A673 (cell line): ENCODE results near the gene CPLX3. TPM values are rescaled to one million over a fixed set of nuclear protein-coding genes. Genes with fewer than 3 reads are reported as not detected.

ENCODE experiments used
- BruUV-seq: library from RNA; stranded (reverse); fragments of 400-500 nt; replicated peaks from 2 replicates; lab custom pipeline; 2021; lab: Mats Ljungman, UMichigan
- CTCF ChIA-PET: fragments of 300-600 bp; sonication (Branson Sonifier 250); formaldehyde crosslinking; loops from one replicate; lab custom pipeline; 2022; ENCODE audit warnings: antibody characterized with exemption; lab: Charles Lee
- POLR2A ChIA-PET: fragments of 300-600 bp; sonication (Branson Sonifier 250); formaldehyde crosslinking; loops from one replicate; lab custom pipeline; 2022; ENCODE audit warnings: antibody characterized with exemption; ENCODE audit not compliant: low non-redundant PET; lab: Charles Lee
- DNase-seq: peaks from one replicate; pipeline ENCODE4 v3.0.0-alpha.2; 2015; ENCODE audit warnings: low spot score
- H3K27ac ChIP-seq: fragments of 200-600 bp; sonication (generic); 2 replicates; pipeline ENCODE4 v1.5.1; 2016; ENCODE audit warnings: mixed run types, low read depth, mild to moderate bottlenecking, mixed read lengths, antibody characterized with exemption, low read length; ENCODE audit not compliant: poor library complexity, severe bottlenecking
- H3K27me3 ChIP-seq: fragments of 200-600 bp; sonication (generic); replicated peaks from 2 replicates; pipeline ENCODE4 v1.6.1; 2017; ENCODE audit warnings: mixed run types, low read depth, mild to moderate bottlenecking, mixed read lengths, antibody characterized with exemption, low read length; ENCODE audit not compliant: insufficient read depth, poor library complexity
- H3K36me3 ChIP-seq: fragments of 200-600 bp; sonication (generic); 2 replicates; pipeline ENCODE4 v1.6.1; 2016; ENCODE audit warnings: mixed run types, mild to moderate bottlenecking, mixed read lengths, antibody characterized with exemption, low read length; ENCODE audit not compliant: insufficient read depth, poor library complexity, severe bottlenecking
- H3K4me1 ChIP-seq: fragments of 200-600 bp; sonication (generic); 2 replicates; pipeline ENCODE4 v1.6.1; 2017; ENCODE audit warnings: mixed run types, mild to moderate bottlenecking, mixed read lengths, antibody characterized with exemption, low read length; ENCODE audit not compliant: insufficient read depth, poor library complexity, severe bottlenecking
- H3K4me3 ChIP-seq: fragments of 200-600 bp; sonication (generic); 2 replicates; pipeline ENCODE4 v1.5.1; 2016; ENCODE audit warnings: low read depth, mixed run types, mild to moderate bottlenecking, mixed read lengths, low read length; ENCODE audit not compliant: poor library complexity, severe bottlenecking
- H3K9me3 ChIP-seq: fragments of 200-600 bp; sonication (generic); 2 replicates; pipeline ENCODE4 v1.6.1; 2016; ENCODE audit warnings: mixed run types, low read depth, mild to moderate bottlenecking, mixed read lengths, antibody characterized with exemption, low read length; ENCODE audit not compliant: poor library complexity, severe bottlenecking
- CTCF ChIP-seq: fragments of 300-800, 200-600 bp; sonication (generic); conservative IDR thresholded peaks from 2 replicates; pipeline ENCODE4 v1.5.1; 2017; ENCODE audit warnings: low read depth, mild to moderate bottlenecking, antibody characterized with exemption, low read length, moderate library complexity, mixed read lengths
- EZH2 ChIP-seq: fragments of 200-600 bp; sonication (generic); IDR thresholded peaks from 2 replicates; pipeline ENCODE4 v1.6.1; 2017; ENCODE audit warnings: borderline replicate concordance, low read depth, mild to moderate bottlenecking, mixed read lengths, antibody characterized with exemption, low read length; ENCODE audit not compliant: poor library complexity, severe bottlenecking
- intact Hi-C: fragments of 100-400 bp; cut with micrococcal nuclease; formaldehyde crosslinking; loops from one replicate; pipeline ENCODE4 v1.10.0; 2022; ENCODE audit not compliant: unreplicated experiment
- total RNA-seq: library from RNA; stranded (reverse); gene quantifications from 2 replicates; pipeline ENCODE4 v1.2.3, GENCODE V29; 2021

Gene CPLX3
- total RNA-seq, 1 experiment from 2014 or later: 0.17 TPM

- BruUV-seq: no TSS peak
- no peak overlapping the region for H3K4me3 ChIP-seq
- H3K27ac ChIP-seq: no peak overlapping the region
- no peaks in the 10 kb centered on the region for H3K4me1 ChIP-seq
- H3K36me3 ChIP-seq: no peaks in the 10 kb centered on the region
- ChIA-PET CTCF (no interaction called here), POLR2A (no interaction called here)
- H3K27me3 ChIP-seq: no peaks in the 10 kb centered on the region
- no peaks in the 10 kb centered on the region for H3K9me3 ChIP-seq
- intact Hi-C loops: no loop called here
- DNase-seq: no peak
- no peak for TF ChIP-seq EZH2
Measured at GRCh38 chr15:74820056-74820455, 6.4 kb upstream of the CPLX3 start.

GRCh38 chr15:74821091-74821789 lies 5.2 kb upstream of the CPLX3 start:
- H3K27me3 ChIP-seq: no peaks in the 10 kb centered on the region
- intact Hi-C loops: no loop called here
- BruUV-seq: no TSS peak
- no peak overlapping the region for H3K4me3 ChIP-seq
- TF ChIP-seq EZH2 (no peak), CTCF (no peak)
- H3K4me1 ChIP-seq: no peaks in the 10 kb centered on the region
- H3K27ac ChIP-seq: no peak overlapping the region
- H3K9me3 ChIP-seq: no peaks in the 10 kb centered on the region
- H3K36me3 ChIP-seq: no peaks in the 10 kb centered on the region
- ChIA-PET CTCF (no interaction called here), POLR2A (interaction anchor here (0.5 kb wide), 1 partner anchor 1971 kb away, joined by 4 read pairs; no protein-coding TSS in a partner anchor)
- DNase-seq: no peak

- no peak for DNase-seq
- POLR2A ChIA-PET: no interaction called here
- H3K27ac ChIP-seq: no peak overlapping the region
- peaks cover under 1% of the 10 kb centered on the region for H3K27me3 ChIP-seq
- H3K4me1 ChIP-seq: peaks cover 4% of the 10 kb centered on the region
- BruUV-seq: no TSS peak
- CTCF ChIA-PET: no interaction called here
- H3K36me3 ChIP-seq: no peaks in the 10 kb centered on the region
- TF ChIP-seq EZH2: no peak
- TF ChIP-seq CTCF: no peak
- no peak overlapping the region for H3K4me3 ChIP-seq
- intact Hi-C loops: no loop called here
- no peaks in the 10 kb centered on the region for H3K9me3 ChIP-seq
Measured at GRCh38 chr15:74821790-74822158, 4.7 kb upstream of the CPLX3 start.

- peaks cover 8% of the 10 kb centered on the region for H3K4me1 ChIP-seq
- intact Hi-C loops: no loop called here
- H3K4me3 ChIP-seq: no peak overlapping the region
- no peaks in the 10 kb centered on the region for H3K36me3 ChIP-seq
- H3K27me3 ChIP-seq: peaks cover 5% of the 10 kb centered on the region
- CTCF ChIA-PET: no interaction called here
- POLR2A ChIA-PET: no interaction called here
- no peak for DNase-seq
- BruUV-seq: no TSS peak
- no peaks in the 10 kb centered on the region for H3K9me3 ChIP-seq
- no peak overlapping the region for H3K27ac ChIP-seq
- TF ChIP-seq CTCF: no peak
- no peak for TF ChIP-seq EZH2
Measured at GRCh38 chr15:74822233-74822632, 4.2 kb upstream of the CPLX3 start.
